K562 (cell line): Measurements from ENCODE around the gene PCNX4.

ENCODE experiments used
- MCM3 ChIP-seq: fragments of 450-650 bp; IDR thresholded peaks from 2 replicates; pipeline ENCODE4 v1.6.1; 2016
- MTA3 ChIP-seq: fragments of 450-650 bp; formaldehyde crosslinking; IDR thresholded peaks from 2 replicates; pipeline ENCODE4 v1.6.1; 2017; ENCODE audit warnings: mild to moderate bottlenecking, borderline replicate concordance
- PHTF2 ChIP-seq: fragments of 250-450 bp; sonication (Bioruptor Pico); IDR thresholded peaks from 2 replicates; pipeline ENCODE4 v1.5.0; 2021; ENCODE audit warnings: mild to moderate bottlenecking
- POLR2AphosphoS5 ChIP-seq: IDR thresholded peaks from 2 replicates; pipeline ENCODE4 v1.6.1; 2011; ENCODE audit warnings: mild to moderate bottlenecking, low read depth, low read length, moderate library complexity; ENCODE audit not compliant: control insufficient read depth, insufficient read depth
- SMARCE1 ChIP-seq: fragments of 450-650 bp; IDR thresholded peaks from 2 replicates; pipeline ENCODE4 v1.7.1; 2016; ENCODE audit warnings: mild to moderate bottlenecking
- TF ChIP-seq, protein P1 (sequence below), 3 experiments: IDR thresholded peaks in 2 of 3; conservative IDR thresholded peaks in 1 of 3; 2 replicates each; pipeline ENCODE4 v1.5.1; 2011 to 2012; ENCODE audit warnings: low read length in 3 of 3, mild to moderate bottlenecking in 3 of 3, control low read depth in 2 of 3, improper control_type of control experiment in 1 of 3, inconsistent platforms in 1 of 3, low read depth in 1 of 3, mixed read lengths in 1 of 3, moderate library complexity in 1 of 3; ENCODE audit not compliant: insufficient read depth in 2 of 3

DNA sequence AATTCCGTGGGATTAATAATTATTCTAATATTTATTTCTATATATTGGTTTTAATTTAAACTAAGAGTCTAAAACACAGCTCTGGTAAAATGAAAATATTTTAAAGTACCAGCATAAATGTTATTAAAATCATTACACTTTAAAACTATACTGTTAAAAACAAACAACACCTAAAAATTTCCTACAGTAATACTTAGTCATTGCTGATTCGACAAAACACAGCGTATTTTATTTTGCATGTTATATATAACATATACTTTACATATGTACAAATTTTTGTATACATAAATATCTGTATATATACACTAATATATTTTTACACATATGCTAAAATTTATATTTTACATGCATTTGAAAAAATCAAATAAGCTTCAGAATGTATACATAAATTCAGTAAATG is 6.0 kb upstream of the PCNX4 start:
- TF ChIP-seq PHTF2 (no peak), MTA3 (no peak), POLR2AphosphoS5 (no peak), SMARCE1 (no peak), MCM3 (no peak)
- TF ChIP-seq, protein P1, sequence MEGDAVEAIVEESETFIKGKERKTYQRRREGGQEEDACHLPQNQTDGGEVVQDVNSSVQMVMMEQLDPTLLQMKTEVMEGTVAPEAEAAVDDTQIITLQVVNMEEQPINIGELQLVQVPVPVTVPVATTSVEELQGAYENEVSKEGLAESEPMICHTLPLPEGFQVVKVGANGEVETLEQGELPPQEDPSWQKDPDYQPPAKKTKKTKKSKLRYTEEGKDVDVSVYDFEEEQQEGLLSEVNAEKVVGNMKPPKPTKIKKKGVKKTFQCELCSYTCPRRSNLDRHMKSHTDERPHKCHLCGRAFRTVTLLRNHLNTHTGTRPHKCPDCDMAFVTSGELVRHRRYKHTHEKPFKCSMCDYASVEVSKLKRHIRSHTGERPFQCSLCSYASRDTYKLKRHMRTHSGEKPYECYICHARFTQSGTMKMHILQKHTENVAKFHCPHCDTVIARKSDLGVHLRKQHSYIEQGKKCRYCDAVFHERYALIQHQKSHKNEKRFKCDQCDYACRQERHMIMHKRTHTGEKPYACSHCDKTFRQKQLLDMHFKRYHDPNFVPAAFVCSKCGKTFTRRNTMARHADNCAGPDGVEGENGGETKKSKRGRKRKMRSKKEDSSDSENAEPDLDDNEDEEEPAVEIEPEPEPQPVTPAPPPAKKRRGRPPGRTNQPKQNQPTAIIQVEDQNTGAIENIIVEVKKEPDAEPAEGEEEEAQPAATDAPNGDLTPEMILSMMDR (IDR thresholded peaks at IDR 0.05 in 2 of 3, conservative IDR thresholded peaks at IDR 0.05 in 1 of 3; ENCODE audit: insufficient read depth in 2 of 3, low read depth in 1 of 3, low read length in 3 of 3), result no peak
